NCI-H69 (cell line): ENCODE data around the gene KRTAP23-1.

ENCODE experiments used
- DNase-seq: peaks from one replicate; lab custom pipeline; 2025; lab: John Stamatoyannopoulos, UW

KRTAP23-1 gene, protein sequence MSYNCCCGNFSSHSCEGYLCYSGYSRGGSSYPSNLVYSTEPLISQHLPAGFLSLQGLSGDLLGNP

GRCh38 chr21:30348506-30348905, at the start of gene KRTAP23-1:
Gene KRTAP23-1, minus strand, starts transcription at chr21:30348606. Its CDS starts 0 bp downstream, at chr21:30348606.
- DNase-seq: peak; percentile 51

DNA sequence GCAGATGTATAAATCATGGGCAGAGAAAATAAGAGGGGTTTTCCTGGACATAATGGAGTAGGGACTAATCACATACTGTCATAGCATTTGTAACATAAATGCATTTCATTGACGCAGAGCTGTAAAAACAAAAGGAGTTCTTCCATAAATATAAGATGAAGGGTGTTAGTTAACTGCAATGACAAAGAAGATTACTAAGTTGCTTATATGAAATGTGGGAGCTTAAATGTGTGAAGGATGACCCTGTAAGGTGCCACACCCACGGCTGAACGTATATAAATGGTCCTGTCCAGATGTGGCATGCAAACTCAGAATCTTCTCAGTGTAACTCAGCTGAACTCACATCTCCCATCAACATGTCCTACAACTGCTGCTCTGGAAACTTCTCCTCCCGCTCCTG, 47.3 kb upstream of the KRTAP23-1 start, which contains the start of gene KRTAP13-1:
KRTAP13-1 (plus strand) TSS at position 301 of the 400 bp plus-strand sequence; CDS start at position 357, 56 bp downstream.
- peak; percentile 80 for DNase-seq

GRCh38 chr21:30391492-30392025, 43.2 kb upstream of the KRTAP23-1 start:
- DNase-seq: no peak

GRCh38 chr21:30382201-30382600, 33.8 kb upstream of the KRTAP23-1 start:
- DNase-seq: no peak

DNA sequence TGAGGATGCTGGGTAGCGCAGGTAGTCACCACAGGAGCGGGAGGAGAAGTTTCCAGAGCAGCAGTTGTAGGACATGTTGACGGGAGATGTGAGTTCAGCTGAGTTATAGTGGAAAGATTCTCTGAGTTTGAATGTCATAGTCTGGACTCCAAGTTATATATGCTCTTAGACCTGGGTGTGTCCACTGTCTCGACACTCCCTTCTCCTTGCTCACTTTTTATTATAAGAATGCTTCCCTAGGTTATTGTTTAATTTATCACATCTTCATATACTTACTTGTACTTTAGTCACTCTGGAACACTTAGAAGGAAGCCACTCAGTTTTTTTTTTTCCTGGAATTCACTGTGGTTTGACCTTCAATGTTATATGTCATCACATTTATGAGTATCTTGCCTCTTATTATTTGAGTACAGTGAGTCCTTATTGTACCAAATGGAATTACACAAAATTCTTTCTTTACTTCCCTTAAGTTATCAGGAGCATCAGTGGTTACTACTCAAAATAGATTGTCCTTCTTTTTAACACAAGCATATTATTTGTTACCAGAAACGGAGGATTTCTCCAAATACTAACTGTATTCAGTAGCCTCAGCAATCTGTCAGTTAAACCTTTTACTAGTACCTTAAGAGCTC, 23.8 kb upstream of the KRTAP23-1 start, which contains the start of gene KRTAP13-2:
KRTAP13-2 (minus strand) TSS at position 133 of the 632 bp plus-strand sequence; CDS start at position 75, 58 bp downstream.
- DNase-seq: no peak

- DNase-seq: no peak
Observed at GRCh38 chr21:30355906-30356305, 7.5 kb upstream of the KRTAP23-1 start.

DNA sequence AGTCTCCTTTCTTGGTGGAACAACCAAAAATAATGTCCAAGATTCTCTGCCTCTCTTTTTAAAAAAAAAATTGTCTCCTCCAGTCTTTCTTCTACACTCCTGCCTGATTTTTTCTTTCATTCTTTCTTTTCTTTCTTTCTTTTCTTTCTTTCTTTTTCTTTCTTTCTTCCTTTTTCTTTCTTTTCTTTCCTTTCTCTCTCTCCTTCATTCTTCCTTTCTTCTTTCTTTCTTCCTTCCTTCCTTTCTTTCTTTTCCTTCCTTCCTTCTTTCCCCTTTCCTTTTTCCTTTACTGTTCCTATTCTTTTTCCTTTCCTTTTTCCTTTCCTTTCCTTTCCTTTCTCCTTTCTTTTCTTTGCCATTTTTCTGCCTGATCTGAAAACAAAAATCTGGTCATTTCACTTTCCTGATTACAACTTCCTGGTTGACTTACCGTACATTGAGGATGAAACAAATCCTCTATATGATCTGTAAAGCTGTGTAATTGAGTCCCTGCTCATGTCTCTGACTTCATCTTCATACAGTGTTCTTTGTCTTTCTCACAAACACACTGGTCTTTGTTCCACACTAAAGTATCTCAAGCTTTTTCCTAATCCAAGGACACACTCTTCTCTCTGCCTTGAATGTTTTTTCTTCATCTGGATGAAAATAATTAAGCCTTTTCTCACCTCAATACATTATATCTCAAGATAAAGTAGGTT, 6.1 kb upstream of the KRTAP23-1 start:
- no peak for DNase-seq

DNA sequence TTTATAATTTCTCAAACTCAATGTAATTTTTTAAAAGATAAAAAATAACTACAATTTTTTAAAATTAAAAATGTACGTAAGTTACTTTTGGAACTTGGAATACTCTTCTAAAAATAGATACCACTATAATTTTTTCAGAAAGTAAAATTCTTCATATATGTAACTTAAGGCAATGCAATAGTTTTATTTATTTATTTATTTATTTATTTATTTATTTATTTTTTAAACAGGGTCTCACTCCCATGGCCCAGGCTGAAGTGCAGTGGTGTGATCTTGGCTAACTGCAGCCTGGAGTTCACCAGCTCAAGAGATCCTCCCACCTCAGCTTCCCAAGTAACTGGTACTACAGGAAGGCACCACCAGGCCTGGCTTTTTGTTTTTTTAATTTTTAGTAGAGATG, 3.1 kb upstream of the KRTAP23-1 start:
- no peak for DNase-seq

DNA sequence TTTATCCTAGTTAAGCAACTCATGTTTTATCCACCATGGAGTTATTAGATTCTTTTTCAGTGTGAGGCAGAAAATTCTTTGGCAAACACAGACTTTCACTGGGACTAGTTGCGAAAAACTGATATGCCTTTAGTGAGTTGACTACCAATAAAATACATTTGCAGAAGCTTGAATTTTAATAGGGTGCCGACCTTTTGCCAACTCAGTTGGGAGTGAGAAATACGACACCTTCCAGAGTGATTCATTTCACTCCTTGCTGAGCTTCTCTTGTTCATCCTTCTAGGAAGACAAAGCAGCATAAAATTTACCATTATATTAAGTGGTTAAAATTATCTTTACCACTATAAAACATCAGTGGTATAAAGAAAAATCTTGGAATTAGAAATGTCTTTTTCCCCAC, 1.2 kb upstream of the KRTAP23-1 start:
- DNase-seq: peak; percentile 43

- no peak for DNase-seq
Observed at GRCh38 chr21:30345014-30345413, 3.4 kb downstream of the KRTAP23-1 start.

- DNase-seq: peak; percentile 61
Observed at GRCh38 chr21:30340714-30341573, 7.5 kb downstream of the KRTAP23-1 start.

- DNase-seq: no peak
Observed at GRCh38 chr21:30338717-30339116, 9.7 kb downstream of the KRTAP23-1 start.

DNA sequence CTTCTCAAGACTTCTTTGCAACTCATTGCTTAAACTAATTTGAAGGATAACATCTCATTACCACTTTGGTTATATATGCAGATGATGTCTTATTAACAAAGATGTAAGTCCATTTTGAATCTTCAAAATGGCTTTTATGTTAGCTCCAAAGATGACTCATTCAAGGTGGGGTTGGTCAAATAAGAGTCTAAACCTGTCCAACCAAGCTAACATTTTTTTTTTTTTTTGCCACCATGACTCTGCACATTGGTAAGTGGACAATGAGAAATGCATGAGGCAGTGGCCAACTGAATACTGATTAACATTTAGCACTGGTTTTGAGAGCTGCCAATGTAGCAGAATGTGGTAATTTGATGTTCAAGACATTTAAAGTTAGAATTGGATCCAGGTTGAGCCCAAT, 10.6 kb downstream of the KRTAP23-1 start:
- DNase-seq: no peak

DNA sequence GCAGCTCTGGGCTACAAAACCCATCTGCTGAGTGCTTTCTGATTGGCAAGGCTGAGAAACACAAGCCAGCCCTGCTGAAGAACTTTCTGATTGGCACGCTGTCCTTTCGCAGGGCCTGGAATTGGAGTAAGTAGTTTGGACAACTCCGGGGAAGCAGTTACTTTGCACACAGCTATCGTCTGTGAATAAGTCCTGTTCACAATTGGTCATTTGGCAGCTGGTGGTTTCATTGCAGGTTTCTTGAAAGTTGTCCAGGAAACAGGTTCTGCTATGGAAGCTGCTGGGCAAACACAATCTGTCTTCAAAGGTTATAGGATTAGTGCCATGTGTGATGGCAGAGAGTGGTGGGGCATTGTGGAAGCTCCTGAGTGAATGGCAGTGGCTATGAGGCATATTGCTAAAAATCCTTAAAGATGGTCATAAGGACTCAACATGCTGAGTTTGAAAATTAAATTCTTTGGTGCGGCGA, 11.1 kb downstream of the KRTAP23-1 start, which contains the start of gene KRTAP27-1:
KRTAP27-1 (minus strand) TSS at position 419 of the 469 bp plus-strand sequence; CDS start at position 393, 26 bp downstream.
- DNase-seq: no peak

DNA sequence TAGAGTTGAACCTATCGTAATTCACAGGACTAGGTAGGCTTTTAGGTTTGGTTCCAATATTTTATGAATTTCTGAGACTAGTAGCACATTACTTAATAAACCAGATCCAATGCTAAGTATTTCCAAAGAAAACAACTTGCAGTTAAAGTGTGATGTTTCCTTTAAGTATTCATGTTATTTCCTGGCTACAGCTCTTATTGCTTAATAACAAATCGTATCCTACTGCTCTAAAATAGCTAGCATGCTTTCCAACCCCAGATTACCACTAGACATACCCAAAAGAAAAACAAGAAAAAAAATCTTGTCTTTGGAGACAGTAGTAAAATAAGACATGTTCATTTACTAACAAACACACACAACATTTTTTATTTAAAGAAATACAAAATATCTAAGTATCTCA, 11.8 kb downstream of the KRTAP23-1 start:
- no peak for DNase-seq

DNA sequence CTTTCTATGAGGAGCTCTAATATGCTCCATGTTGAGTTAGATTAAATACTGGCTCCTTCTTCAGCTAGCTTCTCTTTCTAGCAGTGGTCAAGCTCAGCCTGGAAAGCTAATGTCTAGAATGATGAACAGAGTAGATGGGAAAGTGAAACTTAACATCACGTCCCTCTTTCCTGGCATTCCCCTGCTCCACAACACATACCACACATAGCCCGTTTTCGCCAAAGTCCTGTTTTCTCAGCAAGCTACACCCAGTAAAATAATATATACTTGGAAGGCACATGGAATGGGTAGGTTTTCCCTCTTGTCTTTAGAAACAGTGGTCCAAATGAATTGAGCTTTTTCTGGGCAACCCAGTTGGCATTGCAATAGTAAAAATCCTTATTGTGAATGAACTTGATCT, 14.7 kb downstream of the KRTAP23-1 start:
- DNase-seq: no peak

DNA sequence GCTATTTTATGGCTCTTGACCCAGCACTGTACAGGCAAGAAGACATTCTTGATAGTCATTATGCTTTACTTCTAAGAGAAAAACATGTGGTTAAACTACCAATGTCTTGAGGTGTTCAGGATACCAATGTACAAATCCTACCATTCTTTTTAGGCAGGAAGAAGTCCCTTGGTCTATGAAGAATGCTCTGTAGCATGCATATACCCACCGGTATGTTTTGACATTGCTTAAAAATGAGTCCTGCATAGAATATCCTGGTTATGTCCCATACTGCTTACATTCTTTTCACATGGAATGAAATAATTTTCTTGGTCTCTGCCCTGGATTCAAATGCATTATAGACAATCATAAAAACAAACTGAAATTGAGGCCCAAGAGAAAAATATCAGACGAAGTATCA, 15.7 kb downstream of the KRTAP23-1 start:
- DNase-seq: no peak

DNA sequence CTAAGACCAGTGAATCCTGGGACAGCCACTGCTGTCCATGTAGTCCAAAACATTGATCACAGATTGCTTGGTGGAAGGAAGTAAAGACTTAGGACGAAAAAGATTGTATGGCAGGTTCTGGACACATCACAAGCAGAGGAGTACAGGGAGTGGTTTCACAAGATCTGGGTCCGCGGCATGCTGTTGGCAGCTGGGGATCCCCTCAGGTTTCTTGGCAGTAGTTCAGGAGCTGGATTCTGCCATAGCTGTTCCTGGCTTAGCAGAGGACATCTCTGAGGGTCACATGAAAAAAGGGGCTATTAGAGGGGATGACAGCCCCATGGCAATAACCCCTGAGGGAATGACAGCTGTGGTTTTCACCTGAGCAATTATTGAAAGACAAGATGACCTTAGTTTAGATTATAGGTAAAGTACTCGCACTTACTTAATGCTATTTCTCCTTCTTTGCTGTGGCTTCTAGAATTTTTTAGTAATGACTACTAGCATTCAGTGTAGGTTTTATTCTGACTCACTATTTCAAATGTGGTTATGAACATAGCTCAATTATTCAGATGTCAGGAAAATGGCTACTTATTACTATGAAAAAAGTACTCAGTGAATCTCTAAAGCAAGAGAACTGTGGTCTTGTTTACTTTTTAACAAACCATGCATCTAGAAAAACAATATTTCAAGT, 19.1 kb downstream of the KRTAP23-1 start:
- DNase-seq: no peak

DNA sequence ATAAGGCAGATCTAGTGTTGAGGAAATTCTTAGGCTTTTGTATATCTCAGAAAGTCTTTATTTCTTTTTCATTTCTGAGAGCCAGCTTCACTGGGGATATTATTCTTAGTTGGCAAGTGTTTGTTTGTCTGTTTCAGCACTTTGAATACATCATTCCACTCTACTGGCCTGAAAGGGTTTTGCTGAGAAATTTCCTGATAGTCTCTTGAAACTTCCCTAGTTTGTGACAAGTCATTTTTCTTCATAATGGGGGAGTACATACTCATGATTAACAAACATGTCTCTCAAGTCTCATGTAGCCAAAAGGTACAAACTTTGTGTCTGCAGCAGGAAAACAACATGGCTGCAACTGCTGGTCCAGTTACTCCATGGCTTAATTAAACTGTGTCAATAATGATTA, 22.0 kb downstream of the KRTAP23-1 start:
- no peak for DNase-seq

GRCh38 chr21:30320215-30320614, 28.2 kb downstream of the KRTAP23-1 start, which contains the start of gene KRTAP26-1:
Gene KRTAP26-1, minus strand, starts transcription at chr21:30320315. Its CDS starts 280 bp downstream, at chr21:30320035.
- DNase-seq: no peak

- DNase-seq: no peak
Observed at GRCh38 chr21:30315701-30316100, 32.7 kb downstream of the KRTAP23-1 start.
